ENCODE results near the gene RFX7.

The RFX7 gene

GRCh38 chr15:56042982-56043980 is 200.4 kb downstream of the RFX7 start:
- Mint-ChIP-seq H3K4me1 (ENCODE audit: low read depth) (peaks cover 56% of the 10 kb centered on the region), H3K27me3 (no peaks in the 10 kb centered on the region), H3K9me3 (peaks cover 27% of the 10 kb centered on the region), H3K27ac (peak overlapping the region; percentile 82), H3K36me3 (ENCODE audit: low read depth) (peaks cover 4% of the 10 kb centered on the region), H3K4me3 (peak overlapping the region; percentile 35)
- DNase-seq = no peak

- H3K9me3 Mint-ChIP-seq = peaks cover 34% of the 10 kb centered on the region
- DNase-seq = no peak
- H3K27ac Mint-ChIP-seq = peak overlapping the region; percentile 82
- H3K36me3 Mint-ChIP-seq (ENCODE audit: low read depth) = peaks cover 9% of the 10 kb centered on the region
- H3K4me3 Mint-ChIP-seq = no peak overlapping the region
- H3K27me3 Mint-ChIP-seq = no peaks in the 10 kb centered on the region
- H3K4me1 Mint-ChIP-seq (ENCODE audit: low read depth) = peaks cover 63% of the 10 kb centered on the region
Measured at GRCh38 chr15:56042498-56042897, 201.2 kb downstream of the RFX7 start.

- no peak for DNase-seq
- H3K36me3 Mint-ChIP-seq (ENCODE audit: low read depth) = peaks cover 9% of the 10 kb centered on the region
- H3K4me3 Mint-ChIP-seq = no peak overlapping the region
- H3K27ac Mint-ChIP-seq = peak overlapping the region; percentile 12
- no peaks in the 10 kb centered on the region for H3K27me3 Mint-ChIP-seq
- H3K9me3 Mint-ChIP-seq = peaks cover 34% of the 10 kb centered on the region
- peaks cover 65% of the 10 kb centered on the region for H3K4me1 Mint-ChIP-seq (ENCODE audit: low read depth)
Measured at GRCh38 chr15:56042031-56042430, 201.6 kb downstream of the RFX7 start.

- Mint-ChIP-seq H3K9me3 (peaks cover 28% of the 10 kb centered on the region), H3K4me1 (ENCODE audit: low read depth) (peaks cover 65% of the 10 kb centered on the region), H3K36me3 (ENCODE audit: low read depth) (peaks cover 9% of the 10 kb centered on the region), H3K4me3 (no peak overlapping the region), H3K27me3 (no peaks in the 10 kb centered on the region), H3K27ac (no peak overlapping the region)
- no peak for DNase-seq
Measured at GRCh38 chr15:56040081-56041035, 203.3 kb downstream of the RFX7 start.

- Mint-ChIP-seq H3K27me3 (no peaks in the 10 kb centered on the region), H3K27ac (peak overlapping the region; percentile 66), H3K4me1 (ENCODE audit: low read depth) (peaks cover 59% of the 10 kb centered on the region), H3K36me3 (ENCODE audit: low read depth) (peaks cover 9% of the 10 kb centered on the region), H3K4me3 (no peak overlapping the region), H3K9me3 (peaks cover 20% of the 10 kb centered on the region)
- no peak for DNase-seq
Measured at GRCh38 chr15:56038707-56039106, 205.0 kb downstream of the RFX7 start.

GRCh38 chr15:56038015-56038414 is 205.7 kb downstream of the RFX7 start:
- peaks cover 9% of the 10 kb centered on the region for H3K36me3 Mint-ChIP-seq (ENCODE audit: low read depth)
- peak overlapping the region; percentile 77 for H3K27ac Mint-ChIP-seq
- H3K27me3 Mint-ChIP-seq = no peaks in the 10 kb centered on the region
- H3K9me3 Mint-ChIP-seq = peaks cover 17% of the 10 kb centered on the region
- DNase-seq = no peak
- H3K4me1 Mint-ChIP-seq (ENCODE audit: low read depth) = peaks cover 52% of the 10 kb centered on the region
- H3K4me3 Mint-ChIP-seq = no peak overlapping the region

All from activated T-cell treated with anti-CD3 and anti-CD28 coated beads, Interleukin-2, amount 50 U/mL, for 24 hours (primary cell).